GM19238 (cell line): ENCODE data around the gene KAZN.

Source experiments
- DNase-seq: peaks from one replicate; pipeline ENCODE4 v3.0.0; 2011; ENCODE audit warnings: low spot score; ENCODE audit not compliant: insufficient read length

The KAZN gene

DNA sequence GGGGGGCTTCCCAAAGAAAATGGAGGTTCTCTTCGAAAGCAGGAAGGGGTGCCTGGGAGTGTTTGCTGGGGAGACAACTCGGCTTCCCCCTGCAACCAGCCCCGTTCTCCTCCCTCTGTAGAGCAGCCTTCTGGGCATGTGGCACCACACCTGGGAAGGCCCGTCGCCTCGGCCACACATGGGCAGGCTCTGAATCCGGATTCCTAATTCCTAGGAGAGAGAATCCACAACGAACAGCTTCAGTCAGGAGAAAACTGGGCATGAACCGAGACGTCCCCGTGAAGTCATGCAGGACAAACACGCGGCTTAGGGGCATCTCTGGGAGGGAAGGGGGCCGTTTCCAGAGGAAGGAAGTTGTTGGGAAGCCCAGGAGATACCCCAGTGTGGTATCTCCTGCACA lies 224.5 kb downstream of the KAZN start:
- DNase-seq, result no peak

GRCh38 chr1:14824314-14824915 lies 225.9 kb downstream of the KAZN start:
- DNase-seq, result no peak

DNA sequence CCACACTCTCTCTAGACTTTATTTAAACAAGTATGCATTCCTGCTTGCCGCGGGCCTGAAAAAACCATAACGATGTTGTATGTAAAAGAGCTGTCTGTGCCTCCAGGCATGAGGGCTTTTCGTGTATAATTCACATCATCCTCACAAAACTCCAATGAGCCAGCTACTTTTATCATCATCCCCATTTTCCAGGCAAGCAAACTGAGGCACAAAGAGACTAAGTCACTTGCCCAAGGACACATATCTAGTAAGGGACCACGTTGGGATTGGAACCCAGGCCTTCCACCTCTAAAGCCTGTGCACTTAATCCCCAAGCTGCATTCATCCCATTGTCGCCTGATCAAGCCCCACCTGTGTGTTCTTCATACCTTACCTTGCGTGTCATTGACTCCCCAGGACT lies 226.9 kb downstream of the KAZN start:
- DNase-seq, result no peak

- no peak for DNase-seq
Observed at GRCh38 chr1:14826172-14826636, 227.7 kb downstream of the KAZN start.

DNA sequence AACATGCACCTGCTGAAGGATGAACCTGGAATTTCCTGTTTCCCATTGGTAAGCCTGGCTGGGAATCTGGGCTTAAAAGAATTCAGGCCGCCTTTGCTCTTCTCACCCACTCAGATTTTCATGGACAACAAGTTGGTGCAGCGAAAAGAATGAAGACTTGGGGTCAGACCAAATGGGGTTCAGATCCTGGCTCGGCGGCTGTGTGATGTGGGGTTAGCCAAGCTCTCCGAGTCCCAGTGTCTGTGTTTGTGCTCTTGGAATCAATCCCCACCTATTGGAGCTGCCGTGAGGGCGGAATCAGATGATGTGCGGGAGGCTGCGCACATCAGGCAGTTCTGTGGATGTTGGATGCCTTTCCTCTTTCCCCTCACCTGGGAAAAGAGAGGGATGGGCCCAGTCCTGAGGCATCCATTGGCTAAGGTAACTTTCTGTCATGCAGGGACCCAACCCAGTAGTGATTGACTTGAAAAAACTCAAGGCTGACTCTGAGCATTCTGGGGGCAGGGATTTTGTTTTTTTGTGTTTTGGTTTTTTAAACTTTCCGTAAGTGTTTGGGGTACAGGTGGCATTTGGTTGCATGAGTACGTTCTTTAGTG lies 228.3 kb downstream of the KAZN start:
- no peak for DNase-seq

GRCh38 chr1:14827870-14828269 lies 229.4 kb downstream of the KAZN start:
- no peak for DNase-seq

GRCh38 chr1:14828665-14829064 lies 230.2 kb downstream of the KAZN start:
- no peak for DNase-seq

DNA sequence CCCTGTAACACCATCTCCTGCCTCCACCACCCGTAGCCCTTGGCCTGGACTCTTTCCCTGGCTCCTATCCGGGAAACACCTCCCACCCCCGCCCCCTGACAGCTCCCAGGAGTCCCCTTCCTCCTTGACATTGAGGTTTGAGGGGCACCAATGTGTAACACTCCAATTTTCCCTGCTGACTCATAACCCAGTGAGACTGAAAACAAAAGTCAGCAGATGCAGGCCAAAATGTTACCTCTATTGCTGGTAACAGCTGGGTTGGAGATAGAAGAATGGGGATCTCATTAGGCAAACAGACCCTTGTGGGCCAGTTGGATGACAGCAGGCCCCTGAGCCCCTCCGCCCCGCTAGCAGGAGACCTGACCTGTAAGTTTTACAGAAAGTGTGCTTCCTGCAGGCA lies 237.2 kb downstream of the KAZN start:
- DNase-seq, result no peak

DNA sequence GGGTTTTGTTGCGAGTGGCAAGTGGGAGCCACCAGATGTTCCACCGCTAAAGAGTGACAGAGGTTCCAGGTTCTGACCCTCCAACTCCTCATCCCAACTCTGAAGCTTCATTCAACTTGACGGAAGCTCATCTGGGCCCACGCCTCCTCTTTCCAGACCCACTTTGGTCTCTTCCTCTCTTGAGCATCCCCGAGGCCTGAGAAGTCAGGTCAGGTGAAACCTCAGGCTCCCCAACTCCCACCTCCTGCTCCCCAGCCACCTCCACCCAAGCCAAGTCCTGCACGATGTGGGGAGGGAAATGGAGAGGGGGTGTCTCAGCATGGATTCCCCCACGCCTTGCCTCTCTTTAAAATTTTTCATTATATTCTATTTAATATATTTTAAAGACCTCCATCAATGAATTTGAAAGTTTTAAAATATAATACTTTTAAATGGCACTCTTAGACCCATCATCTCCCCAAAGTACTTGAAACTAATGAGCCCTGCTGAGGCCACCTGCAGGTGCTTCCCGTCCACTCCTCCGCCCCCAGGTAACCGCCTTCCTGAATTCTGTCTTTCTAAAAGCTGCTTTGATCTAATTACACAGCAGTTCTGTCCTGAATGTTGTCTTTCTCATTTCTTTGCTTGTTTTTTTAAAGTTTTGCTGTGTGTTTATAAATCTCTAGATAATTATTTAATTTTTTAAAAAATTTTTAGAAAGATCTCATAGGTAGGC lies 238.1 kb downstream of the KAZN start:
- no peak for DNase-seq

- no peak for DNase-seq
Observed at GRCh38 chr1:14840374-14840773, 241.9 kb downstream of the KAZN start.

DNA sequence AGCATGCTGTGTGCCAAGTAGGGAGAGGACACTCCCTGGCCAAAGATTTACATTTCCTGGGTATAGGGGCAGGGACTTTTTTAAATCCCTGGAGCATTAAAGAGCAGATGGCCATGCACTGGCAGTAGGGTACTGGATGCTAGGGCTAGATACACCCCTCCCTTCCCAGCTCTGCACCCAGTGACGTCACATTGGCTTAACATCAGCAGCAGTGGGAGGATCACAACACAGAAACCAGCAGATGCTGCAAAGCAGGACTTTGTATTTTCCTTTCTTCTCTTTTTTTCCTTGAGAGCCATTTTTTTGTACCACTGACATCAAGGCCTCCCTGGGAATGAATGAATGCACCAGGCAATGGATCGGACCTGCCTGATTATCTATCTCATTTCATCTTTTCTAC lies 243.0 kb downstream of the KAZN start:
- DNase-seq, result no peak

- DNase-seq, result no peak
Observed at GRCh38 chr1:14841951-14842350, 243.5 kb downstream of the KAZN start.

DNA sequence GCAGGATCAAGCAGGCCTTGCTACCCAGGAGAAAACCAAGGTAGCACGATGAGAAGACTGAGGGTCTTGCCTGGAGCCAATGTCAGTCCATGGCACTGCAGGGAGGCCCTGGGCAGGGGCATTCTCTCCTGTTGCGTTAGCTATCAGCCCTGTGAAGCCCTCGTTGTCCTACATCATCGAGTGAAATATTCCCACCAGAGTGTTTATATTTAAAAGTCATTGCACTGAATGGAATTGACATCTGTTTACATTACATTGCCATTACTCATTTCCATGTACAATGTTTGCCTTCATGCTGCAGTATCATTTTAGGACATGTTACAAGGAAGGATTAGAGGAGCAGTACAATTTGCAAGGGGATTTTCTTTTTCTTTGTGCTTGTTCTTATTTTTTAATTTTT lies 243.9 kb downstream of the KAZN start:
- no peak for DNase-seq

- DNase-seq, result no peak
Observed at GRCh38 chr1:14842891-14843290, 244.4 kb downstream of the KAZN start.

DNA sequence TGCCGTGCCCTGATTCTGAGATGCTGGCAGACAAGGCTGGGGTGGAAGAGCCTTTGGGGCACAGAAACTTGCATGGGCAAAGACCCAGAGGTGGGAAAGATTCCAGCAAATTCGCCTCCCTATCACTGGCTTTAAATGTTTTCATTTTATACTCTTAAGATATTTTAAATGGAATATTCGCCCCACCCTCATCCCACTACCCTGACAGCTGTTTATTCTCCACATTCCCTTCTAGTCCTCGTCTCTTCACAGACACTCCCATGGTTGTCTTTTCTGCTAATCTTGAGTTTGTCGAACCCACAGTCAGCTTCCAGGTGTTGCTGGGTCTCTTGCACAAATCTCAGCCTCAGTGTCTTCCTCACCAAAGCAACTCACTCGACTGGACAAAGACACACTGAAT lies 245.0 kb downstream of the KAZN start:
- DNase-seq, result no peak

GRCh38 chr1:14844356-14844755 lies 245.9 kb downstream of the KAZN start:
- no peak for DNase-seq

- no peak for DNase-seq
Observed at GRCh38 chr1:14844923-14845617, 246.6 kb downstream of the KAZN start.

DNA sequence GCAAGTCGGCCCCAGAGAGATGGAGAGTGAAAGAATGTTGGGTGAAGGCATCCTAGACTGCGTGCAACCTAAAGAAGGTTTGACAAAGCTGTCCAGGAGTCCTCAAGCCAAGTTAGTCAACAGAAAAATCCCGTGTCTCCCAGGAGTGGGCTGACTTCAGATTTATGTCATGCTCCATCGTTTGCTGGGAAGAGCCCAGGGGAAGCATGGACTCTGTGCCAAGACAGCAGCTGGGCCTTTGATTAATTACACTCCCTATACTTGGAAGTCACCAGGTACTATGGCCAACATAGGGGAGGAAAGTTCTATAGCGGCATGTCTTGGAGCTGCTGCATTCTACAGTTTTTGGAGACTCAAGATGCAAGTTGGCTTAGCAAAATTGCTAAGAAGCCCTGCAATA lies 247.4 kb downstream of the KAZN start:
- no peak for DNase-seq

GRCh38 chr1:14846688-14847087 lies 248.2 kb downstream of the KAZN start:
- DNase-seq, result no peak

DNA sequence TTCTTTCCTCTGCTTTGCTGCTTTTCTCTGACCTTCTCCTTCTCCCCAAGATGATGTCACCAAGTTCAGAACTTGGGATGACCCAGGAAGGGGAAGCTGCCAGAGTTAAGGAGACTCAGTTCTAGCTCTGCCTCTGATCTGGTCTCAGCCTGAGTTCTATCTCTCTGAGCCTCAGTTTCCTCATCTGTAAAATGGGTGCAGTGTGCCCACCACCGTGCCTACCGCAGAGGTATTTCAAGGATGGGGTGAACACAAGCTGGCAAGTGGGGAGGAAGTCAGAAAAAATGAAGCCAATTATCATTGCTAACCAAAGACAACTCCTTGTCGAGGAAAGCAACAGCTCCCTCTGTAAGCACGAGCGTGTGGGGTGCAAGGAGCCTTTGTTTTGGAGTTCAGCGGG lies 249.7 kb downstream of the KAZN start:
- no peak for DNase-seq

GRCh38 chr1:14848625-14849024 lies 250.1 kb downstream of the KAZN start:
- no peak for DNase-seq

DNA sequence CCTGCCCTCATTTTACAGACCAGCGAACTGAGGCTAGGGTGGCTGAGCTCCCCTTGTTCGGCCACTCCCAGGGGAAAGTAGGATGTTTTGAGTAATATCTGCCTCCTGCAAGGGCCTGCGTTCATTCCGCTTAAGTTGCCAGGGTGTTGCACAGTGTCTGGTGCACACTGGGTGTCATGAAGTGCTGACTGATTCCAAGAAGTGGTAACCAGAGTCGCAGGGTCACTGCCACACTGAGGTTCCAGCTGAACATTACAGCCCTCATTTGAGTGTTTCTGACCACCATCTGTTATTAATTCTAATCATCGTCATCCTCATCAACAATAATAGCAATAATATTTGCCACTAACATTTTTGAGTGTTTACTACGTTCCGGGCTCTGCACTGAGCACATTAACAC lies 250.6 kb downstream of the KAZN start:
- no peak for DNase-seq
